SK-N-SH (cell line): Measurements from ENCODE around the gene OXCT1. TPM values are rescaled to one million over a fixed set of nuclear protein-coding genes. Genes with fewer than 3 reads are reported as not detected.

Experiments
- CTCF ChIA-PET: fragments of 300-600, 350-600 bp; formaldehyde crosslinking; extraction: SDS; loops from one replicate; lab custom pipeline; 2021; lab: Yijun Ruan, JAX
- POLR2A ChIA-PET: fragments of 350-600 bp; sonication (Branson Sonifier 250); formaldehyde crosslinking; extraction: SDS; loops from one replicate; lab custom pipeline; 2020; ENCODE audit warnings: antibody characterized with exemption, inconsistent platforms; lab: Yijun Ruan, JAX
- DNase-seq: peaks from one replicate; pipeline ENCODE4 v3.0.0; 2012
- H2AFZ ChIP-seq: fragments of 200-600 bp; sonication (generic); 2 replicates; pipeline ENCODE4 v1.8.1; 2016; ENCODE audit warnings: antibody characterized with exemption, mild to moderate bottlenecking, low read depth
- H3F3A ChIP-seq: fragments of 200-600 bp; sonication (generic); replicated peaks from 2 replicates; pipeline ENCODE3; 2016; ENCODE audit warnings: antibody characterized with exemption, mild to moderate bottlenecking; ENCODE audit not compliant: insufficient read depth
- H3K27ac ChIP-seq, 2 experiments: fragments of 200-500 bp in 1 of 2; fragments of 200-600 bp in 1 of 2; sonication (Bioruptor generic) in 1 of 2; sonication (generic), shearing (Covaris generic) in 1 of 2; 2 replicates each; pipeline versions ENCODE4 v1.5.1 to v1.6.1; 2014 to 2016; ENCODE audit warnings: low read depth in 2 of 2, inconsistent platforms in 1 of 2, low read length in 1 of 2, mild to moderate bottlenecking in 1 of 2, mixed read lengths in 1 of 2
- H3K27me3 ChIP-seq: fragments of 200-600 bp; sonication (generic), shearing (Covaris generic); 2 replicates; pipeline ENCODE4 v1.6.1; 2016; ENCODE audit warnings: mixed run types; ENCODE audit not compliant: insufficient read depth
- H3K36me3 ChIP-seq, 2 experiments: fragments of 200-500 bp in 1 of 2; fragments of 200-600 bp in 1 of 2; sonication (Bioruptor generic) in 1 of 2; sonication (generic) in 1 of 2; replicated peaks in 1 of 2; 2 replicates each; pipeline versions ENCODE3 to v1.5.1; 2014 to 2016; ENCODE audit warnings: low read length in 1 of 2, mild to moderate bottlenecking in 1 of 2; ENCODE audit not compliant: insufficient read depth in 2 of 2, control insufficient read depth in 1 of 2
- H3K4me1 ChIP-seq, 2 experiments: fragments of 200-500 bp in 1 of 2; fragments of 200-600 bp in 1 of 2; sonication (Bioruptor generic) in 1 of 2; sonication (generic), shearing (Covaris generic) in 1 of 2; 2 replicates each; pipeline versions ENCODE4 v1.5.1 to v1.6.1; 2014 to 2016; ENCODE audit warnings: low read depth in 1 of 2, low read length in 1 of 2, mixed run types in 1 of 2; ENCODE audit not compliant: insufficient read depth in 2 of 2, control insufficient read depth in 1 of 2
- H3K4me2 ChIP-seq: fragments of 200-600 bp; sonication (generic), shearing (Covaris generic); 2 replicates; pipeline ENCODE4 v1.6.1; 2017; ENCODE audit warnings: mixed run types
- H3K4me3 ChIP-seq, 2 experiments: fragments of 200-500 bp in 1 of 2; fragments of 200-600 bp in 1 of 2; sonication (Bioruptor generic) in 1 of 2; sonication (generic), shearing (Covaris generic) in 1 of 2; 2 replicates each; pipeline versions ENCODE4 v1.5.1 to v1.8.1; 2014 to 2016; ENCODE audit warnings: low read depth in 2 of 2, inconsistent platforms in 1 of 2, low read length in 1 of 2, mild to moderate bottlenecking in 1 of 2, mixed read lengths in 1 of 2, moderate library complexity in 1 of 2
- H3K79me2 ChIP-seq: fragments of 200-600 bp; sonication (generic); 2 replicates; pipeline ENCODE4 v1.8.1; 2017; ENCODE audit warnings: mild to moderate bottlenecking; ENCODE audit not compliant: insufficient read depth
- H3K9ac ChIP-seq: fragments of 200-600 bp; sonication (generic); 2 replicates; pipeline ENCODE4 v1.6.1; 2017; ENCODE audit warnings: mixed run types
- H3K9me2 ChIP-seq: fragments of 200-600 bp; sonication (generic); 2 replicates; pipeline ENCODE4 v1.6.1; 2017; ENCODE audit warnings: mixed run types
- H3K9me3 ChIP-seq: fragments of 200-600 bp; sonication (generic); 2 replicates; pipeline ENCODE4 v1.6.1; 2017; ENCODE audit warnings: mixed run types, mild to moderate bottlenecking, moderate library complexity
- H4K20me1 ChIP-seq: fragments of 200-600 bp; sonication (generic); 2 replicates; pipeline ENCODE4 v1.6.1; 2017; ENCODE audit warnings: mild to moderate bottlenecking, mixed run types; ENCODE audit not compliant: insufficient read depth
- CHD2 ChIP-seq: fragments of 150-350 bp; IDR thresholded peaks from 2 replicates; pipeline ENCODE4 v1.6.1; 2018; ENCODE audit warnings: low read length; ENCODE audit not compliant: partially characterized antibody
- ELF1 ChIP-seq: IDR thresholded peaks from 2 replicates; pipeline ENCODE4 v1.4.0; 2012
- EZH2phosphoT487 ChIP-seq: fragments of 200-600 bp; sonication (generic); IDR thresholded peaks from 2 replicates; pipeline ENCODE4 v1.6.1; 2017; ENCODE audit warnings: low read depth, mixed run types, mild to moderate bottlenecking, antibody characterized with exemption, moderate library complexity, borderline replicate concordance
- GABPA ChIP-seq: IDR thresholded peaks from 2 replicates; pipeline ENCODE4 v1.4.0; 2012; ENCODE audit warnings: low read depth, mild to moderate bottlenecking
- MEF2A ChIP-seq: IDR thresholded peaks from 2 replicates; pipeline ENCODE4 v1.4.0; 2012; ENCODE audit warnings: low read depth, borderline replicate concordance
- MXI1 ChIP-seq: IDR thresholded peaks from 2 replicates; pipeline ENCODE4 v1.6.1; 2012; ENCODE audit warnings: mild to moderate bottlenecking, low read depth, low read length, improper control_type of control experiment
- NRF1 ChIP-seq: IDR thresholded peaks from 2 replicates; pipeline ENCODE4 v1.6.1; 2012; ENCODE audit warnings: low read depth, mild to moderate bottlenecking, low read length
- POLR2AphosphoS5 ChIP-seq: IDR thresholded peaks from 2 replicates; pipeline ENCODE4 v1.6.1; 2012; ENCODE audit warnings: low read depth, low read length
- SMC3 ChIP-seq: IDR thresholded peaks from 2 replicates; pipeline ENCODE4 v1.6.1; 2012; ENCODE audit warnings: low read depth, low read length, improper control_type of control experiment
- WGBS: methylation state at CpG from one replicate; pipeline ENCODE4 v1.1.6; 2017; ENCODE audit warnings: low lambda C conversion rate; 5-methylcytosine and 5-hydroxymethylcytosine counted together
- polyA plus RNA-seq, 3 experiments: library from polyadenylated mRNA; depleted of rRNA; stranded (reverse); fragments of >200 nt; gene quantifications; 2 replicates each; pipeline ENCODE4 v1.2.3, GENCODE V29; 2012
- TF ChIP-seq, protein P1 (sequence below): IDR thresholded peaks from 2 replicates; pipeline ENCODE4 v1.4.0; 2012; ENCODE audit warnings: low read depth, borderline replicate concordance
- TF ChIP-seq, protein P2 (sequence below): fragments of 150-350 bp; IDR thresholded peaks from 2 replicates; pipeline ENCODE4 v1.6.1; 2016; ENCODE audit warnings: mild to moderate bottlenecking, low read depth, low read length
- TF ChIP-seq, protein P3 (sequence below): IDR thresholded peaks from 2 replicates; pipeline ENCODE4 v1.6.1; 2012; ENCODE audit warnings: mild to moderate bottlenecking, low read depth, low read length, moderate library complexity

OXCT1 gene
- polyA plus RNA-seq, 1 of the 3 experiments (the other 2 are of a cell fraction), result 11.7 TPM

DNA sequence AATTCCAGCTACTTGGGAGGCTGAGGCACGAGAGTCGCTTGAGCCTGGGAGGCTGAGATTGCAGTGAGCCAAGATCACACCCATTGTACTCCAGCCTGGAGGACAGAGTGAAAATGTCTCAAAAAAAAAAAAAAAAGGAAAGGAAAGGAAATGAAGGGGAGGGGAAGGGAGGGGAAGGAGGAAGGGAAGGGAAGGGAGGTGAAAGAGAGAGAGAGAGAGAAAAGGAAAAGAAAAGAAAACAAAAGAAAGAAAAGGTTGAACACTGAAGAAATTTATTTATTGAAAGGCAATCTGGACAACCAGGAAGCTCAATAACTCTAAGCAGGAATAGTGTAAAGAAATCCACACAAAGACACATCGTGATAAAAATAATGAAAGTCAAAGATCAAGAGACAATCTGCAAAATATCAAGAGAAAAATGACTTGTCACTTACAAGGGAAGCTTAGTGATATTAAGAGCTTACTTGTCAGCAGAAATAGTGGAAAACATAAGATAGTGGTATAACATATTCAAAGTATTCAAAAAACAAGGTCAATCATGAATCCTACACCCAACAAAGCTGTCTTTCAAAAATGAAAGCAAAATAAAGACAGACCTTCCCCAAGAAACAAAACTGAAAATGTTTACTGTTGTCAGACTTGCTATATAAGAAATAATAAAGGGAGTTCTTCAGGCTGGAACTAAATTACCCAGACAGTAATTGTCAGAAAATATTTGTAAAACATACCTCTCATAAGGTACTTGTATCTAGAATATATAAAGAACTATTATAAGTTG lies 23.0 kb upstream of the OXCT1 start:
- H2AFZ ChIP-seq, result no peak overlapping the region
- TF ChIP-seq ELF1 (no peak), NRF1 (no peak), SMC3 (no peak), MXI1 (no peak), CHD2 (no peak), EZH2phosphoT487 (no peak), GABPA (no peak), POLR2AphosphoS5 (no peak)
- TF ChIP-seq, protein P1, sequence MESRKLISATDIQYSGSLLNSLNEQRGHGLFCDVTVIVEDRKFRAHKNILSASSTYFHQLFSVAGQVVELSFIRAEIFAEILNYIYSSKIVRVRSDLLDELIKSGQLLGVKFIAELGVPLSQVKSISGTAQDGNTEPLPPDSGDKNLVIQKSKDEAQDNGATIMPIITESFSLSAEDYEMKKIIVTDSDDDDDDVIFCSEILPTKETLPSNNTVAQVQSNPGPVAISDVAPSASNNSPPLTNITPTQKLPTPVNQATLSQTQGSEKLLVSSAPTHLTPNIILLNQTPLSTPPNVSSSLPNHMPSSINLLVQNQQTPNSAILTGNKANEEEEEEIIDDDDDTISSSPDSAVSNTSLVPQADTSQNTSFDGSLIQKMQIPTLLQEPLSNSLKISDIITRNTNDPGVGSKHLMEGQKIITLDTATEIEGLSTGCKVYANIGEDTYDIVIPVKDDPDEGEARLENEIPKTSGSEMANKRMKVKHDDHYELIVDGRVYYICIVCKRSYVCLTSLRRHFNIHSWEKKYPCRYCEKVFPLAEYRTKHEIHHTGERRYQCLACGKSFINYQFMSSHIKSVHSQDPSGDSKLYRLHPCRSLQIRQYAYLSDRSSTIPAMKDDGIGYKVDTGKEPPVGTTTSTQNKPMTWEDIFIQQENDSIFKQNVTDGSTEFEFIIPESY, result no peak
- TF ChIP-seq, all 33 proteins: peak for 0
- Histone ChIP-seq H3K9me2 (no peaks in the 10 kb centered on the region), H3K4me3 (no peak overlapping the region), H3K4me1 (no peaks in the 10 kb centered on the region; a peak in 1 of 4 replicates), H3K27me3 (no peaks in the 10 kb centered on the region), H3F3A (no peaks in the 10 kb centered on the region), H3K9me3 (no peaks in the 10 kb centered on the region), H3K79me2 (no peaks in the 10 kb centered on the region), H3K27ac (no peak overlapping the region), H4K20me1 (no peaks in the 10 kb centered on the region), H3K4me2 (no peak overlapping the region), H3K36me3 (no peaks in the 10 kb centered on the region), H3K9ac (no peak overlapping the region)
- CTCF ChIA-PET, result interaction anchor here (0.9 to 1.5 kb wide), 2 partner anchors 10 to 37 kb away, joined by 4 to 5 read pairs; no protein-coding TSS in a partner anchor
- WGBS, result 2% methylated on average over 3 of the region's 3 CpGs
- no peak for DNase-seq
- POLR2A ChIA-PET, result no interaction called here

DNA sequence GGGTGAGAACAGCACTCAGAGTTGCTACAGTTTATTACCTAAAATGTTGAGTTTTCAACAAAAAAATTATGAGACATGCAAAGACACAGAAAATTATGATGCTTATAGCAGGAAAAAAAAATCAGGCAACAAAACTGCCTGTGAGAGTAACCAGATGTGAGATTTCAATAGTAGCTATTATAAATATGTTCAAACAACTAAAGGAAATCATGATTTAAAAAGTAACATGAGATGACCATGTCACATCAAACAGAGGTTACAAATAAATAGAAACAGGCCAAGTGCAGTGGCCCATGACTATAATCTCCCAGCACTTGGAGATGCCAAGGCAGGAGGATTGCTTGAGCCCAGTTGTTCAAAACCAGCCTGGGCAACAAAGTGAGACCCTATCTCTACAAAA lies 21.8 kb upstream of the OXCT1 start:
- no peaks in the 10 kb centered on the region for H3K36me3 ChIP-seq
- no peaks in the 10 kb centered on the region for H3K79me2 ChIP-seq
- no peaks in the 10 kb centered on the region for H3K9me2 ChIP-seq
- no peaks in the 10 kb centered on the region for H3K27me3 ChIP-seq
- no peak for DNase-seq
- no peak overlapping the region for H2AFZ ChIP-seq
- no peak overlapping the region for H3K9ac ChIP-seq
- H3F3A ChIP-seq, result no peaks in the 10 kb centered on the region
- CTCF ChIA-PET, result interaction anchor here (1.1 to 1.5 kb wide), 2 partner anchors 9 to 166 kb away, joined by 3 to 4 read pairs; no protein-coding TSS in a partner anchor
- POLR2A ChIA-PET, result no interaction called here
- H3K4me2 ChIP-seq, result no peak overlapping the region
- TF ChIP-seq MEF2A, result no peak
- TF ChIP-seq, protein P2, sequence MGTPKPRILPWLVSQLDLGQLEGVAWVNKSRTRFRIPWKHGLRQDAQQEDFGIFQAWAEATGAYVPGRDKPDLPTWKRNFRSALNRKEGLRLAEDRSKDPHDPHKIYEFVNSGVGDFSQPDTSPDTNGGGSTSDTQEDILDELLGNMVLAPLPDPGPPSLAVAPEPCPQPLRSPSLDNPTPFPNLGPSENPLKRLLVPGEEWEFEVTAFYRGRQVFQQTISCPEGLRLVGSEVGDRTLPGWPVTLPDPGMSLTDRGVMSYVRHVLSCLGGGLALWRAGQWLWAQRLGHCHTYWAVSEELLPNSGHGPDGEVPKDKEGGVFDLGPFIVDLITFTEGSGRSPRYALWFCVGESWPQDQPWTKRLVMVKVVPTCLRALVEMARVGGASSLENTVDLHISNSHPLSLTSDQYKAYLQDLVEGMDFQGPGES, result no peak
- TF ChIP-seq, protein P3, sequence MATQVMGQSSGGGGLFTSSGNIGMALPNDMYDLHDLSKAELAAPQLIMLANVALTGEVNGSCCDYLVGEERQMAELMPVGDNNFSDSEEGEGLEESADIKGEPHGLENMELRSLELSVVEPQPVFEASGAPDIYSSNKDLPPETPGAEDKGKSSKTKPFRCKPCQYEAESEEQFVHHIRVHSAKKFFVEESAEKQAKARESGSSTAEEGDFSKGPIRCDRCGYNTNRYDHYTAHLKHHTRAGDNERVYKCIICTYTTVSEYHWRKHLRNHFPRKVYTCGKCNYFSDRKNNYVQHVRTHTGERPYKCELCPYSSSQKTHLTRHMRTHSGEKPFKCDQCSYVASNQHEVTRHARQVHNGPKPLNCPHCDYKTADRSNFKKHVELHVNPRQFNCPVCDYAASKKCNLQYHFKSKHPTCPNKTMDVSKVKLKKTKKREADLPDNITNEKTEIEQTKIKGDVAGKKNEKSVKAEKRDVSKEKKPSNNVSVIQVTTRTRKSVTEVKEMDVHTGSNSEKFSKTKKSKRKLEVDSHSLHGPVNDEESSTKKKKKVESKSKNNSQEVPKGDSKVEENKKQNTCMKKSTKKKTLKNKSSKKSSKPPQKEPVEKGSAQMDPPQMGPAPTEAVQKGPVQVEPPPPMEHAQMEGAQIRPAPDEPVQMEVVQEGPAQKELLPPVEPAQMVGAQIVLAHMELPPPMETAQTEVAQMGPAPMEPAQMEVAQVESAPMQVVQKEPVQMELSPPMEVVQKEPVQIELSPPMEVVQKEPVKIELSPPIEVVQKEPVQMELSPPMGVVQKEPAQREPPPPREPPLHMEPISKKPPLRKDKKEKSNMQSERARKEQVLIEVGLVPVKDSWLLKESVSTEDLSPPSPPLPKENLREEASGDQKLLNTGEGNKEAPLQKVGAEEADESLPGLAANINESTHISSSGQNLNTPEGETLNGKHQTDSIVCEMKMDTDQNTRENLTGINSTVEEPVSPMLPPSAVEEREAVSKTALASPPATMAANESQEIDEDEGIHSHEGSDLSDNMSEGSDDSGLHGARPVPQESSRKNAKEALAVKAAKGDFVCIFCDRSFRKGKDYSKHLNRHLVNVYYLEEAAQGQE, result no peak
- H3K27ac ChIP-seq, result no peak overlapping the region
- no peaks in the 10 kb centered on the region for H3K4me1 ChIP-seq
- H4K20me1 ChIP-seq, result no peaks in the 10 kb centered on the region
- no peaks in the 10 kb centered on the region for H3K9me3 ChIP-seq
- H3K4me3 ChIP-seq, result no peak overlapping the region
